ENCODE results near the gene BTLA. TPM values are rescaled to one million over a fixed set of nuclear protein-coding genes. Genes with fewer than 3 reads are reported as not detected.
A peak's percentile ranks its signal among the peaks of the same experiment; 100 is the strongest.
"Not testable (repeated sequence)": the region's sequence is repeated elsewhere in the genome, so short reads cannot be mapped to it uniquely, and the experiment has no call there.

The BTLA gene
- total RNA-seq, 2 experiments from 2014 or later, result 21.0 to 21.7 TPM

- Mint-ChIP-seq H3K4me1 (peaks cover 75% of the 10 kb centered on the region), H3K9me3 (ENCODE audit: low read depth) (no peaks in the 10 kb centered on the region), H3K27ac (peak overlapping the region; percentile 24), H3K4me3 (no peak overlapping the region), H3K36me3 (ENCODE audit: low read depth) (peaks cover 59% of the 10 kb centered on the region), H3K27me3 (no peaks in the 10 kb centered on the region)
- DNase-seq (no peak), ATAC-seq (peak; percentile 23)
- ChIA-PET POLR2A (no interaction called here), CTCF (no interaction called here)
- intact Hi-C loops (cut with DNase I, micrococcal nuclease), result no loop called here
Measured at GRCh38 chr3:112471596-112472325, 27.5 kb downstream of the BTLA start.

GRCh38 chr3:112470788-112471187 is 28.5 kb downstream of the BTLA start:
- POLR2A ChIA-PET, result no interaction called here
- no peaks in the 10 kb centered on the region for H3K27me3 Mint-ChIP-seq
- no peak overlapping the region for H3K27ac Mint-ChIP-seq
- intact Hi-C loops (cut with DNase I, micrococcal nuclease), result no loop called here
- no peak overlapping the region for H3K4me3 Mint-ChIP-seq
- DNase-seq (no peak), ATAC-seq (no peak)
- no peaks in the 10 kb centered on the region for H3K9me3 Mint-ChIP-seq (ENCODE audit: low read depth)
- H3K36me3 Mint-ChIP-seq (ENCODE audit: low read depth), result peaks cover 63% of the 10 kb centered on the region
- CTCF ChIA-PET, result interaction anchor here (1.1 to 1.5 kb wide), 2 partner anchors 10 to 42 kb away, joined by 3 to 4 read pairs; no protein-coding TSS in a partner anchor
- H3K4me1 Mint-ChIP-seq, result peaks cover 81% of the 10 kb centered on the region

- Mint-ChIP-seq H3K9me3 (ENCODE audit: low read depth) (no peaks in the 10 kb centered on the region), H3K36me3 (ENCODE audit: low read depth) (peaks cover 62% of the 10 kb centered on the region), H3K4me3 (no peak overlapping the region), H3K4me1 (peaks cover 83% of the 10 kb centered on the region), H3K27me3 (no peaks in the 10 kb centered on the region), H3K27ac (no peak overlapping the region)
- DNase-seq (no peak), ATAC-seq (no peak)
- intact Hi-C loops (cut with DNase I, micrococcal nuclease), result loop anchor here in 1 of 2 experiments (10.0 kb wide), 1 partner anchor 45 kb away; no protein-coding TSS in a partner anchor
- POLR2A ChIA-PET, result no interaction called here
- CTCF ChIA-PET, result interaction anchor here (0.6 to 2.7 kb wide), 6 partner anchors 9 to 28 kb away, joined by 3 to 12 read pairs (median 4); no protein-coding TSS in a partner anchor
Measured at GRCh38 chr3:112469671-112470070, 29.6 kb downstream of the BTLA start.

- no peaks in the 10 kb centered on the region for H3K27me3 Mint-ChIP-seq
- H3K4me1 Mint-ChIP-seq, result peaks cover 83% of the 10 kb centered on the region
- no peaks in the 10 kb centered on the region for H3K9me3 Mint-ChIP-seq (ENCODE audit: low read depth)
- intact Hi-C loops (cut with DNase I, micrococcal nuclease), result loop anchor here in 1 of 2 experiments (10.0 kb wide), 1 partner anchor 47 kb away; no protein-coding TSS in a partner anchor
- DNase-seq (no peak), ATAC-seq (no peak)
- peak overlapping the region; percentile 39 for H3K27ac Mint-ChIP-seq
- CTCF ChIA-PET, result interaction anchor here (1.0 to 2.7 kb wide), 3 partner anchors 11 to 137 kb away, joined by 3 to 12 read pairs (median 3); no protein-coding TSS in a partner anchor
- peaks cover 58% of the 10 kb centered on the region for H3K36me3 Mint-ChIP-seq (ENCODE audit: low read depth)
- no peak overlapping the region for H3K4me3 Mint-ChIP-seq
- POLR2A ChIA-PET, result no interaction called here
Measured at GRCh38 chr3:112467539-112467938, 31.7 kb downstream of the BTLA start.

- H3K27ac Mint-ChIP-seq, result no peak overlapping the region
- POLR2A ChIA-PET, result no interaction called here
- H3K4me3 Mint-ChIP-seq, result no peak overlapping the region
Measured at GRCh38 chr3:112466020-112466419, 33.3 kb downstream of the BTLA start.

GRCh38 chr3:112464264-112464663 is 35.0 kb downstream of the BTLA start:
- Mint-ChIP-seq H3K4me1 (peaks cover 82% of the 10 kb centered on the region), H3K9me3 (ENCODE audit: low read depth) (peaks cover 8% of the 10 kb centered on the region), H3K27ac (peak overlapping the region; percentile 52), H3K4me3 (no peak overlapping the region), H3K27me3 (no peaks in the 10 kb centered on the region), H3K36me3 (ENCODE audit: low read depth) (peaks cover 43% of the 10 kb centered on the region)
- CTCF ChIA-PET, result interaction anchor here (0.6 to 1.5 kb wide), 9 partner anchors 9 to 1157 kb away, joined by 3 to 7 read pairs (median 3); partner anchors contain the start of genes BTLA and CD200
- POLR2A ChIA-PET, result no interaction called here
- DNase-seq (no peak), ATAC-seq (no peak)
- intact Hi-C loops (cut with DNase I, micrococcal nuclease), result loop anchor here (2.0 to 10.0 kb wide), 3 partner anchors 27 to 208 kb away; no protein-coding TSS in a partner anchor

More at GRCh38 chr3:112466020-112466419, 33.3 kb downstream of the BTLA start:
- no peak for ATAC-seq
- H3K9me3 Mint-ChIP-seq (ENCODE audit: low read depth), result peaks cover 8% of the 10 kb centered on the region
- CTCF ChIA-PET, result interaction anchor here (1.5 kb wide), 1 partner anchor 12 kb away, joined by 4 read pairs; no protein-coding TSS in a partner anchor
- intact Hi-C loops (cut with DNase I, micrococcal nuclease), result loop anchor here in 1 of 2 experiments (10.0 kb wide), 1 partner anchor 49 kb away; no protein-coding TSS in a partner anchor
- peaks cover 57% of the 10 kb centered on the region for H3K36me3 Mint-ChIP-seq (ENCODE audit: low read depth)
- H3K27me3 Mint-ChIP-seq, result no peaks in the 10 kb centered on the region
- DNase-seq, result no peak
- H3K4me1 Mint-ChIP-seq, result peaks cover 82% of the 10 kb centered on the region

- Mint-ChIP-seq H3K4me1 (peaks cover 76% of the 10 kb centered on the region), H3K27me3 (no peaks in the 10 kb centered on the region), H3K4me3 (peak overlapping the region; percentile 28), H3K9me3 (ENCODE audit: low read depth) (peaks cover 8% of the 10 kb centered on the region), H3K27ac (peak overlapping the region; percentile 72), H3K36me3 (ENCODE audit: low read depth) (peaks cover 39% of the 10 kb centered on the region)
- ATAC-seq (peak; percentile 75), DNase-seq (peak; percentile 22)
- ChIA-PET POLR2A (no interaction called here), CTCF (interaction anchor here (0.6 to 1.5 kb wide), 3 partner anchors 21 to 353 kb away, joined by 3 to 7 read pairs (median 3); no protein-coding TSS in a partner anchor)
- intact Hi-C loops (cut with DNase I, micrococcal nuclease), result loop anchor here (5.0 to 10.0 kb wide), 2 partner anchors 52 to 209 kb away; no protein-coding TSS in a partner anchor
Measured at GRCh38 chr3:112463250-112463649, 36.0 kb downstream of the BTLA start.

GRCh38 chr3:112461787-112462186 is 37.5 kb downstream of the BTLA start:
- H3K4me3 Mint-ChIP-seq; H3K9me3 Mint-ChIP-seq (ENCODE audit: low read depth); DNase-seq; ATAC-seq; H3K27me3 Mint-ChIP-seq; POLR2A ChIA-PET: not testable (repeated sequence)
- Mint-ChIP-seq H3K4me1 (peaks cover 67% of the 10 kb centered on the region), H3K36me3 (ENCODE audit: low read depth) (peaks cover 31% of the 10 kb centered on the region), H3K27ac (peak overlapping the region; percentile 26)
- intact Hi-C loops (cut with DNase I, micrococcal nuclease), result loop anchor here (2.0 to 10.0 kb wide), 4 partner anchors 29 to 211 kb away; no protein-coding TSS in a partner anchor
- CTCF ChIA-PET, result interaction anchor here (1.1 kb wide), 1 partner anchor 24 kb away, joined by 3 read pairs; no protein-coding TSS in a partner anchor

- Mint-ChIP-seq H3K27ac (peak overlapping the region; percentile 83), H3K9me3 (ENCODE audit: low read depth) (peaks cover 8% of the 10 kb centered on the region), H3K36me3 (ENCODE audit: low read depth) (peaks cover 24% of the 10 kb centered on the region), H3K4me3 (no peak overlapping the region), H3K4me1 (peaks cover 58% of the 10 kb centered on the region), H3K27me3 (no peaks in the 10 kb centered on the region)
- DNase-seq, result no peak
- peak; percentile 58 for ATAC-seq
- intact Hi-C loops (cut with DNase I, micrococcal nuclease), result loop anchor here (2.0 to 10.0 kb wide), 4 partner anchors 30 to 212 kb away; no protein-coding TSS in a partner anchor
- ChIA-PET POLR2A (no interaction called here), CTCF (interaction anchor here (1.1 to 1.5 kb wide), 3 partner anchors 10 to 29 kb away, joined by 3 to 4 read pairs (median 3); no protein-coding TSS in a partner anchor)
Measured at GRCh38 chr3:112460519-112461195, 38.6 kb downstream of the BTLA start.

GRCh38 chr3:112459750-112460149 is 39.5 kb downstream of the BTLA start:
- Mint-ChIP-seq H3K4me1 (peaks cover 49% of the 10 kb centered on the region), H3K27ac (no peak overlapping the region), H3K9me3 (ENCODE audit: low read depth) (peaks cover 8% of the 10 kb centered on the region), H3K4me3 (no peak overlapping the region), H3K36me3 (ENCODE audit: low read depth) (peaks cover 18% of the 10 kb centered on the region), H3K27me3 (no peaks in the 10 kb centered on the region)
- DNase-seq, result no peak
- ATAC-seq, result peak; percentile 17
- POLR2A ChIA-PET, result interaction anchor here (0.7 kb wide), 1 partner anchor 122 kb away, joined by 3 read pairs; no protein-coding TSS in a partner anchor
- intact Hi-C loops (cut with DNase I, micrococcal nuclease), result loop anchor here (2.0 to 10.0 kb wide), 4 partner anchors 31 to 213 kb away; no protein-coding TSS in a partner anchor
- CTCF ChIA-PET, result interaction anchor here (0.8 to 1.5 kb wide), 4 partner anchors 11 to 474 kb away, joined by 3 to 4 read pairs (median 3); no protein-coding TSS in a partner anchor

GRCh38 chr3:112456147-112456546 is 43.1 kb downstream of the BTLA start:
- Mint-ChIP-seq H3K9me3 (ENCODE audit: low read depth) (peaks cover 1% of the 10 kb centered on the region), H3K27ac (no peak overlapping the region), H3K4me3 (no peak overlapping the region), H3K4me1 (peaks cover 18% of the 10 kb centered on the region), H3K36me3 (ENCODE audit: low read depth) (peaks cover 2% of the 10 kb centered on the region), H3K27me3 (no peaks in the 10 kb centered on the region)
- no peak for DNase-seq
- ChIA-PET POLR2A (no interaction called here), CTCF (interaction anchor here (0.9 to 2.5 kb wide), 3 partner anchors 8 to 129 kb away, joined by 3 to 13 read pairs (median 6); no protein-coding TSS in a partner anchor)
- intact Hi-C loops (cut with DNase I, micrococcal nuclease), result no loop called here
- no peak for ATAC-seq

Measured in activated CD4-positive, alpha-beta T cell treated with anti-CD3 and anti-CD28 coated beads for 36 hours (primary cell).